Ecto neural progenitor cell (in vitro differentiated cells): ENCODE results near the gene ZNF678.
"Not testable (repeated sequence)": the region's sequence is repeated elsewhere in the genome, so short reads cannot be mapped to it uniquely, and the experiment has no call there.

ENCODE experiments used
- DNase-seq: peaks from one replicate; pipeline ENCODE4 v3.0.0-alpha.2; 2018; ENCODE audit warnings: low spot score

Gene ZNF678

GRCh38 chr1:227604446-227604845 lies 41.1 kb downstream of the ZNF678 start:
- no peak for DNase-seq

- not testable (repeated sequence) for DNase-seq
Measured at GRCh38 chr1:227606271-227606670, 42.9 kb downstream of the ZNF678 start.

- no peak for DNase-seq
Measured at GRCh38 chr1:227607336-227607898, 44.1 kb downstream of the ZNF678 start.

- no peak for DNase-seq
Measured at GRCh38 chr1:227612658-227613057, 49.3 kb downstream of the ZNF678 start.

GRCh38 chr1:227613526-227613925 lies 50.2 kb downstream of the ZNF678 start:
- DNase-seq, result no peak

- DNase-seq, result no peak
Measured at GRCh38 chr1:227621211-227621610, 57.9 kb downstream of the ZNF678 start.

GRCh38 chr1:227622739-227623475 lies 59.6 kb downstream of the ZNF678 start:
- DNase-seq, result no peak

- DNase-seq, result no peak
Measured at GRCh38 chr1:227632325-227632724, 69.0 kb downstream of the ZNF678 start.

GRCh38 chr1:227635596-227635995 lies 72.2 kb downstream of the ZNF678 start:
- no peak for DNase-seq

- no peak for DNase-seq
Measured at GRCh38 chr1:227654431-227654830, 91.1 kb downstream of the ZNF678 start.

- DNase-seq, result no peak
Measured at GRCh38 chr1:227654858-227655752, 91.7 kb downstream of the ZNF678 start.

- no peak for DNase-seq
Measured at GRCh38 chr1:227661495-227661894, 98.1 kb downstream of the ZNF678 start.

- no peak for DNase-seq
Measured at GRCh38 chr1:227662933-227663332, 99.6 kb downstream of the ZNF678 start.

GRCh38 chr1:227666286-227666685 lies 102.9 kb downstream of the ZNF678 start:
- no peak for DNase-seq

GRCh38 chr1:227673441-227673840 lies 110.1 kb downstream of the ZNF678 start:
- DNase-seq, result no peak

- DNase-seq, result no peak
Measured at GRCh38 chr1:227685807-227686206, 122.5 kb downstream of the ZNF678 start.

- DNase-seq, result no peak
Measured at GRCh38 chr1:227697321-227697864, 134.0 kb downstream of the ZNF678 start.

GRCh38 chr1:227701631-227702030 lies 138.3 kb downstream of the ZNF678 start:
- DNase-seq, result not testable (repeated sequence)

GRCh38 chr1:227707846-227708245 lies 144.5 kb downstream of the ZNF678 start:
- no peak for DNase-seq

- DNase-seq, result no peak
Measured at GRCh38 chr1:227709451-227709850, 146.1 kb downstream of the ZNF678 start.

- DNase-seq, result not testable (repeated sequence)
Measured at GRCh38 chr1:227710474-227710873, 147.1 kb downstream of the ZNF678 start.

GRCh38 chr1:227712648-227713047 lies 149.3 kb downstream of the ZNF678 start:
- no peak for DNase-seq

- no peak for DNase-seq
Measured at GRCh38 chr1:227718932-227719331, 155.6 kb downstream of the ZNF678 start.
